ENCODE data around the gene AP2B1.

AP2B1 gene

GRCh38 chr17:35773679-35774425 is 186.7 kb downstream of the AP2B1 start:
- TF ChIP-seq YY1 (IDR thresholded peaks at IDR 0.05; ENCODE audit: low read depth) (no peak), NFIC (IDR thresholded peaks at IDR 0.05) (no peak), TCF12 (IDR thresholded peaks at IDR 0.05; ENCODE audit: low read depth) (no peak), TAF1 (IDR thresholded peaks at IDR 0.05; ENCODE audit: low read depth) (no peak), CREB1 (IDR thresholded peaks at IDR 0.05; ENCODE audit: low read depth) (no peak), USF1 (IDR thresholded peaks at IDR 0.05) (no peak), EP300 (IDR thresholded peaks at IDR 0.05; ENCODE audit: borderline replicate concordance) (no peak), FOXM1 (IDR thresholded peaks at IDR 0.05; ENCODE audit: borderline replicate concordance, low read depth) (no peak), REST (IDR thresholded peaks at IDR 0.05; ENCODE audit: low read depth) (no peak), TEAD4 (IDR thresholded peaks at IDR 0.05) (no peak), RAD21 (IDR thresholded peaks at IDR 0.05; ENCODE audit: low read depth) (no peak), CEBPB (IDR thresholded peaks at IDR 0.05) (no peak), ZBTB7A (IDR thresholded peaks at IDR 0.05; ENCODE audit: low read depth) (no peak), MAX (IDR thresholded peaks at IDR 0.05) (no peak), EGR1 (IDR thresholded peaks at IDR 0.05) (no peak)

- TF ChIP-seq FOXM1 (IDR thresholded peaks at IDR 0.05; ENCODE audit: borderline replicate concordance, low read depth) (no peak), NFIC (IDR thresholded peaks at IDR 0.05) (no peak)
Observed at GRCh38 chr17:35774499-35774898, 187.4 kb downstream of the AP2B1 start.

GRCh38 chr17:35775039-35775438 is 187.9 kb downstream of the AP2B1 start:
- no peak for TF ChIP-seq EGR1 (IDR thresholded peaks at IDR 0.05)

GRCh38 chr17:35775583-35775982 is 188.5 kb downstream of the AP2B1 start:
- TF ChIP-seq MAX (IDR thresholded peaks at IDR 0.05): no peak
- no peak for TF ChIP-seq EP300 (IDR thresholded peaks at IDR 0.05; ENCODE audit: borderline replicate concordance)
- no peak for TF ChIP-seq ZBTB7A (IDR thresholded peaks at IDR 0.05; ENCODE audit: low read depth)
- no peak for TF ChIP-seq CEBPB (IDR thresholded peaks at IDR 0.05)
- no peak for TF ChIP-seq USF1 (IDR thresholded peaks at IDR 0.05)
- no peak for TF ChIP-seq CREB1 (IDR thresholded peaks at IDR 0.05; ENCODE audit: low read depth)
- no peak for TF ChIP-seq REST (IDR thresholded peaks at IDR 0.05; ENCODE audit: low read depth)
- TF ChIP-seq YY1 (IDR thresholded peaks at IDR 0.05; ENCODE audit: low read depth): no peak
- TF ChIP-seq TCF12 (IDR thresholded peaks at IDR 0.05; ENCODE audit: low read depth): no peak
- TF ChIP-seq EGR1 (IDR thresholded peaks at IDR 0.05): no peak
- TF ChIP-seq FOXM1 (IDR thresholded peaks at IDR 0.05; ENCODE audit: borderline replicate concordance, low read depth): no peak
- no peak for TF ChIP-seq NFIC (IDR thresholded peaks at IDR 0.05)
- TF ChIP-seq RAD21 (IDR thresholded peaks at IDR 0.05; ENCODE audit: low read depth): no peak
- no peak for TF ChIP-seq TEAD4 (IDR thresholded peaks at IDR 0.05)
- TF ChIP-seq TAF1 (IDR thresholded peaks at IDR 0.05; ENCODE audit: low read depth): no peak

All from Ishikawa (cell line).